K562 (cell line): ENCODE data around the gene ARHGEF12. TPM values are rescaled to one million over a fixed set of nuclear protein-coding genes. Genes with fewer than 3 reads are reported as not detected.

Source experiments
- ATAC-seq: fragments of 200-7000 bp; cut with Tn5 transposase; 3 replicates; pipeline ENCODE4 v1.9.1; 2020; ENCODE audit warnings: moderate library complexity
- BruUV-seq: library from RNA; stranded (reverse); fragments of 400-500 nt; replicated peaks from 2 replicates; lab custom pipeline; 2021; lab: Mats Ljungman, UMichigan
- CTCF ChIA-PET: fragments of 300-600 bp; formaldehyde crosslinking; extraction: SDS; loops from one replicate; lab custom pipeline; 2021; ENCODE audit warnings: low intra/inter-chr PET ratio; lab: Yijun Ruan, JAX
- POLR2A ChIA-PET: fragments of 300-600, 350-650 bp; sonication (Branson Sonifier 250); formaldehyde crosslinking; extraction: SDS; loops from one replicate; lab custom pipeline; 2021; ENCODE audit warnings: antibody characterized with exemption, inconsistent platforms; lab: Yijun Ruan, JAX
- DNase-seq, 4 experiments: peaks; one replicate each; pipeline versions ENCODE4 v3.0.0 to v3.0.0-alpha.2; 2011 to 2018; ENCODE audit warnings: low spot score in 3 of 4, mixed read lengths in 3 of 4; ENCODE audit errors: extremely low read depth in 1 of 4
- FAIRE-seq: peaks from 2 replicates; lab custom pipeline; 2011; peaks lifted over from hg19 to GRCh38; lab: Jason Lieb, UNC
- H2AFZ ChIP-seq: 2 replicates; pipeline ENCODE4 v1.6.0; 2011; ENCODE audit warnings: low read depth, low read length, control low read depth, inconsistent platforms
- H3K27ac ChIP-seq: fragments of 200-600 bp; 3 replicates; pipeline ENCODE4 v1.8.0; 2011; ENCODE audit warnings: low read depth, mild to moderate bottlenecking, control low read depth, inconsistent platforms, low read length, moderate library complexity, mixed read lengths; ENCODE audit errors: extremely low read depth
- H3K27me3 ChIP-seq, 2 experiments: fragments of 300-600 bp in 1 of 2; 2 replicates in 1 of 2; 3 replicates in 1 of 2; pipeline versions ENCODE4 v1.6.0 to v1.8.0; 2011; ENCODE audit warnings: inconsistent platforms in 2 of 2, low read length in 2 of 2, mild to moderate bottlenecking in 1 of 2, mixed read lengths in 1 of 2, moderate library complexity in 1 of 2; ENCODE audit not compliant: control insufficient read depth in 2 of 2, insufficient read depth in 2 of 2
- H3K36me3 ChIP-seq: fragments of 300-600 bp; 3 replicates; pipeline ENCODE4 v1.8.0; 2011; ENCODE audit warnings: mild to moderate bottlenecking, low read length, inconsistent platforms; ENCODE audit not compliant: control insufficient read depth, insufficient read depth
- H3K4me1 ChIP-seq, 2 experiments: fragments of 200-600 bp in 1 of 2; replicated peaks in 1 of 2; 2 replicates in 1 of 2; 3 replicates in 1 of 2; pipeline versions ENCODE4 v1.5.1 to v1.8.0; 2011; ENCODE audit warnings: inconsistent platforms in 2 of 2, low read length in 2 of 2, mild to moderate bottlenecking in 1 of 2, mixed read lengths in 1 of 2, moderate library complexity in 1 of 2; ENCODE audit not compliant: control insufficient read depth in 2 of 2, insufficient read depth in 2 of 2
- H3K4me2 ChIP-seq: 2 replicates; pipeline ENCODE4 v1.6.1; 2011; ENCODE audit warnings: low read length, control low read depth, inconsistent platforms, mixed read lengths; ENCODE audit not compliant: insufficient read depth
- H3K4me3 ChIP-seq: fragments of 200-600 bp; sonication (generic), shearing (Covaris generic); 2 replicates; pipeline ENCODE4 v1.5.1; 2016; ENCODE audit warnings: control low read depth, inconsistent platforms
- H3K79me2 ChIP-seq: fragments of 200-600 bp; 3 replicates; pipeline ENCODE4 v1.8.0; 2011; ENCODE audit warnings: low read length, inconsistent platforms; ENCODE audit not compliant: control insufficient read depth, insufficient read depth
- H3K9ac ChIP-seq, 2 experiments: 2 replicates each; pipeline versions ENCODE4 v1.6.0 to v1.6.1; 2011; ENCODE audit warnings: low read depth in 2 of 2, low read length in 2 of 2, control low read depth in 1 of 2, inconsistent platforms in 1 of 2, mild to moderate bottlenecking in 1 of 2, mixed read lengths in 1 of 2; ENCODE audit not compliant: insufficient read depth in 1 of 2
- H3K9me1 ChIP-seq: one replicate; pipeline ENCODE4 v1.6.0; 2011; ENCODE audit warnings: inconsistent platforms, mild to moderate bottlenecking, low read length, moderate library complexity; ENCODE audit not compliant: control insufficient read depth, insufficient read depth
- H3K9me3 ChIP-seq: replicated peaks from 2 replicates; pipeline ENCODE4 v1.5.1; 2011; ENCODE audit warnings: low read depth, low read length, inconsistent platforms; ENCODE audit not compliant: control insufficient read depth, insufficient read depth
- H4K20me1 ChIP-seq: replicated peaks from 2 replicates; pipeline ENCODE4 v1.6.1; 2011; ENCODE audit warnings: low read length, inconsistent platforms, mixed read lengths; ENCODE audit not compliant: control insufficient read depth, insufficient read depth
- BRD4 ChIP-seq: fragments of 200-600 bp; sonication (generic); IDR thresholded peaks from 2 replicates; pipeline ENCODE4 v1.6.1; 2017; ENCODE audit warnings: inconsistent platforms
- CCNT2 ChIP-seq: IDR thresholded peaks from 2 replicates; pipeline ENCODE4 v1.6.1; 2011; ENCODE audit warnings: borderline replicate concordance, low read depth, mild to moderate bottlenecking, moderate library complexity, mixed read lengths, low read length; ENCODE audit not compliant: insufficient read length; ENCODE audit errors: extremely low read depth
- EWSR1 ChIP-seq: fragments of 450-650 bp; IDR thresholded peaks from 2 replicates; pipeline ENCODE4 v1.6.1; 2018; ENCODE audit warnings: borderline replicate concordance, mild to moderate bottlenecking, low read depth, moderate library complexity; ENCODE audit not compliant: partially characterized antibody
- KHSRP ChIP-seq: fragments of 450-650 bp; IDR thresholded peaks from 2 replicates; pipeline ENCODE4 v1.6.1; 2017
- KLF10 ChIP-seq: fragments of 250-450 bp; sonication (Bioruptor Pico); IDR thresholded peaks from 2 replicates; pipeline ENCODE4 v1.6.1; 2021; ENCODE audit warnings: matching md5 sums
- RAD51 ChIP-seq: fragments of 450-650 bp; IDR thresholded peaks from 2 replicates; pipeline ENCODE4 v1.7.1; 2016; ENCODE audit warnings: low read depth, mild to moderate bottlenecking, borderline replicate concordance
- SMARCA5 ChIP-seq: fragments of 450-650 bp; IDR thresholded peaks from 2 replicates; pipeline ENCODE4 v1.6.1; 2016
- SNIP1 ChIP-seq: fragments of 450-650 bp; IDR thresholded peaks from 2 replicates; pipeline ENCODE4 v1.7.1; 2017; ENCODE audit warnings: low read depth, mild to moderate bottlenecking
- SRSF9 ChIP-seq: fragments of 200-400 bp; formaldehyde crosslinking; IDR thresholded peaks from 2 replicates; pipeline ENCODE4 v1.6.1; 2017; ENCODE audit warnings: low read depth, low read length, borderline replicate concordance
- TFAM ChIP-seq: fragments of 250-450 bp; sonication (Bioruptor Pico); conservative IDR thresholded peaks from 2 replicates; pipeline ENCODE4 v1.5.0; 2021; ENCODE audit warnings: mild to moderate bottlenecking, moderate library complexity
- XRCC3 ChIP-seq: fragments of 450-650 bp; IDR thresholded peaks from 2 replicates; pipeline ENCODE4 v1.6.1; 2017; ENCODE audit warnings: mild to moderate bottlenecking, moderate library complexity
- ZNF695 ChIP-seq: fragments of 450-650 bp; formaldehyde crosslinking; IDR thresholded peaks from 2 replicates; pipeline ENCODE4 v1.4.0; 2020; ENCODE audit warnings: mild to moderate bottlenecking, moderate library complexity
- ZNF780A ChIP-seq: fragments of 250-450 bp; sonication (Bioruptor Pico); IDR thresholded peaks from 2 replicates; pipeline ENCODE4 v1.5.0; 2021; ENCODE audit warnings: mild to moderate bottlenecking
- in situ Hi-C: fragments of 300-500 bp; cut with MboI; formaldehyde crosslinking; loops from 4 replicates; pipeline ENCODE4 v1.15.0; 2018; ENCODE audit warnings: inconsistent platforms, mixed read lengths
- intact Hi-C: fragments of 100-400 bp; cut with micrococcal nuclease; formaldehyde crosslinking; loops from 2 replicates; pipeline ENCODE4 v1.14.2; 2022
- polyA plus RNA-seq, 8 experiments: library from polyadenylated mRNA; depleted of rRNA in 4 of 8; stranded (reverse) in 5 of 8; unstranded in 3 of 8; fragments of >200 nt; fragmentation: Nextera tagmentation in 2 of 8; fragmentation: Illumina TruSeq in 1 of 8; extraction: Ambion mirVana in 2 of 8; extraction: Trizol in 1 of 8; gene quantifications; 2 replicates each; pipeline versions ENCODE4 v1.2.1 to v1.2.3, GENCODE V29; 2011 to 2014; ENCODE audit warnings: inconsistent platforms in 1 of 8, missing spikeins in 1 of 8
- total RNA-seq, 7 experiments: library from RNA; depleted of rRNA in 6 of 7; stranded (reverse); fragments of >200 nt in 6 of 7; fragmentation: Illumina TruSeq in 2 of 7; extraction: Trizol in 2 of 7; gene quantifications; 2 replicates each; pipeline versions ENCODE4 v1.2.1 to v1.2.3, GENCODE V29; 2011 to 2021; ENCODE audit warnings: low replicate concordance in 1 of 7
- TF ChIP-seq, protein P1 (sequence below): IDR thresholded peaks from 2 replicates; pipeline ENCODE4 v1.6.1; 2014; ENCODE audit warnings: antibody characterized with exemption
- TF ChIP-seq, protein P2 (sequence below): fragments of 250-450 bp; sonication (Bioruptor Pico); IDR thresholded peaks from 2 replicates; pipeline ENCODE4 v1.5.0; 2020; ENCODE audit warnings: mild to moderate bottlenecking
- TF ChIP-seq, protein P3 (sequence below): fragments of 450-650 bp; IDR thresholded peaks from 2 replicates; pipeline ENCODE4 v1.6.1; 2018; ENCODE audit warnings: mild to moderate bottlenecking, low read depth; ENCODE audit not compliant: partially characterized antibody

Gene ARHGEF12
- total and polyA plus RNA-seq, 9 of the 15 experiments (the other 6 are each of a cell fraction or from before 2014, with no cell fraction given) = 3.5 to 51.7 (median 29.5) TPM

DNA sequence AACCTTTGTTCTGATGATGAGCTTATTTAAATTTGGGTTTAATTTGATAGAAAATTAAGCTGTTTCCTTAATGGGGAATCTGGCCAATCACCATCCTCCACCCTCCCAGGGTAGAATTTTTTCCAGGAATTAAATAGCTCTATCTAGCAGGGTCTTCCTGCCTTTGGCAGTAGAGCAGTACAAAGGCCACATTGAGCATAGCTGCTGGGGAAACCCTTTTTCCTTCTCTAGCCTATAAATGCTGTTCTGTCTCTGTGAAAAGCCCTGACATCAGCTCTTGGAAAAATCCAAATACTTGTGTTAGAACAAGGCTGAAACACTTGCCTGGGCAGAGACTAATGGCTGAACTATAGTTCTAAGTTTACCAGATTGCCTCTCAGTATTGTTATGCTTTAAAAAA is 55.1 kb downstream of the ARHGEF12 start:
- Histone ChIP-seq H3K4me1 (no peaks in the 10 kb centered on the region), H3K9me3 (no peaks in the 10 kb centered on the region), H3K9ac (no peak overlapping the region), H3K27me3 (no peaks in the 10 kb centered on the region), H4K20me1 (no peaks in the 10 kb centered on the region), H3K79me2 (peaks cover 73% of the 10 kb centered on the region), H3K4me2 (no peak overlapping the region), H2AFZ (no peak overlapping the region)
- FAIRE-seq (no peak), DNase-seq (no peak), ATAC-seq (no peak)
- POLR2A ChIA-PET = interaction anchor here (0.5 to 2.4 kb wide), 5 partner anchors 9 to 423 kb away, joined by 3 to 7 read pairs (median 3); no protein-coding TSS in a partner anchor
- intact Hi-C loops = no loop called here
- in situ Hi-C loops = no loop called here
- no TSS peak for BruUV-seq
- no peak for TF ChIP-seq EWSR1
- TF ChIP-seq, protein P1, sequence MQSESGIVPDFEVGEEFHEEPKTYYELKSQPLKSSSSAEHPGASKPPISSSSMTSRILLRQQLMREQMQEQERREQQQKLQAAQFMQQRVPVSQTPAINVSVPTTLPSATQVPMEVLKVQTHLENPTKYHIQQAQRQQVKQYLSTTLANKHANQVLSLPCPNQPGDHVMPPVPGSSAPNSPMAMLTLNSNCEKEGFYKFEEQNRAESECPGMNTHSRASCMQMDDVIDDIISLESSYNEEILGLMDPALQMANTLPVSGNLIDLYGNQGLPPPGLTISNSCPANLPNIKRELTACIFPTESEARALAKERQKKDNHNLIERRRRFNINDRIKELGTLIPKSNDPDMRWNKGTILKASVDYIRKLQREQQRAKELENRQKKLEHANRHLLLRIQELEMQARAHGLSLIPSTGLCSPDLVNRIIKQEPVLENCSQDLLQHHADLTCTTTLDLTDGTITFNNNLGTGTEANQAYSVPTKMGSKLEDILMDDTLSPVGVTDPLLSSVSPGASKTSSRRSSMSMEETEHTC = no peak
- no peak for TF ChIP-seq TFAM (CRISPR knock-in tag)
- no peak for TF ChIP-seq XRCC3
- TF ChIP-seq CCNT2 = no peak
- no peak for TF ChIP-seq BRD4
- TF ChIP-seq KHSRP = no peak
- TF ChIP-seq, protein P2, sequence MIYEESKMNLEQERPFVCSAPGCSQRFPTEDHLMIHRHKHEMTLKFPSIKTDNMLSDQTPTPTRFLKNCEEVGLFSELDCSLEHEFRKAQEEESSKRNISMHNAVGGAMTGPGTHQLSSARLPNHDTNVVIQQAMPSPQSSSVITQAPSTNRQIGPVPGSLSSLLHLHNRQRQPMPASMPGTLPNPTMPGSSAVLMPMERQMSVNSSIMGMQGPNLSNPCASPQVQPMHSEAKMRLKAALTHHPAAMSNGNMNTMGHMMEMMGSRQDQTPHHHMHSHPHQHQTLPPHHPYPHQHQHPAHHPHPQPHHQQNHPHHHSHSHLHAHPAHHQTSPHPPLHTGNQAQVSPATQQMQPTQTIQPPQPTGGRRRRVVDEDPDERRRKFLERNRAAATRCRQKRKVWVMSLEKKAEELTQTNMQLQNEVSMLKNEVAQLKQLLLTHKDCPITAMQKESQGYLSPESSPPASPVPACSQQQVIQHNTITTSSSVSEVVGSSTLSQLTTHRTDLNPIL = no peak
- no peak for TF ChIP-seq SRSF9
- no peak for TF ChIP-seq ZNF695 (CRISPR knock-in tag)
- no peak for TF ChIP-seq SMARCA5
- TF ChIP-seq, protein P3, sequence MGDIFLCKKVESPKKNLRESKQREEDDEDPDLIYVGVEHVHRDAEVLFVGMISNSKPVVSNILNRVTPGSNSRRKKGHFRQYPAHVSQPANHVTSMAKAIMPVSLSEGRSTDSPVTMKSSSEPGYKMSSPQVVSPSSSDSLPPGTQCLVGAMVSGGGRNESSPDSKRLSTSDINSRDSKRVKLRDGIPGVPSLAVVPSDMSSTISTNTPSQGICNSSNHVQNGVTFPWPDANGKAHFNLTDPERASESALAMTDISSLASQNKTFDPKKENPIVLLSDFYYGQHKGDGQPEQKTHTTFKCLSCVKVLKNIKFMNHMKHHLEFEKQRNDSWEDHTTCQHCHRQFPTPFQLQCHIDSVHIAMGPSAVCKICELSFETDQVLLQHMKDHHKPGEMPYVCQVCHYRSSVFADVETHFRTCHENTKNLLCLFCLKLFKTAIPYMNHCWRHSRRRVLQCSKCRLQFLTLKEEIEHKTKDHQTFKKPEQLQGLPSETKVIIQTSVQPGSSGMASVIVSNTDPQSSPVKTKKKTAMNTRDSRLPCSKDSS = no peak
- TF ChIP-seq ZNF780A (CRISPR knock-in tag) = no peak
- TF ChIP-seq KLF10 (CRISPR knock-in tag) = no peak
- TF ChIP-seq RAD51 = no peak
- no peak for TF ChIP-seq SNIP1
- TF ChIP-seq, all 486 proteins: peak for 0
- Histone ChIP-seq H3K4me3 (no peak overlapping the region), H3K9me1 (no peaks in the 10 kb centered on the region), H3K27ac (no peak overlapping the region), H3K36me3 (no peaks in the 10 kb centered on the region)
- CTCF ChIA-PET = no interaction called here
